Bone marrow (tissue), 2 donors: ENCODE measurements around the gene SP7.
"Not testable (repeated sequence)": the region's sequence is repeated elsewhere in the genome, so short reads cannot be mapped to it uniquely, and the experiment has no call there.

ENCODE experiments used
- DNase-seq, 2 donors: peaks; one replicate each; lab custom pipeline; 2025; lab: John Stamatoyannopoulos, UW

The SP7 gene

GRCh38 chr12:53320352-53321195, 15.6 kb downstream of the SP7 start:
- DNase-seq, result no peak

GRCh38 chr12:53313996-53314395, 22.2 kb downstream of the SP7 start:
- peak in 1 of 2 donors; percentile 27 for DNase-seq

GRCh38 chr12:53308276-53308675, 27.9 kb downstream of the SP7 start:
- no peak for DNase-seq

- DNase-seq, result no peak
Observed at GRCh38 chr12:53306826-53307225, 29.3 kb downstream of the SP7 start.

- DNase-seq, result no peak
Observed at GRCh38 chr12:53302903-53303302, 33.3 kb downstream of the SP7 start.

- DNase-seq, result no peak
Observed at GRCh38 chr12:53300187-53300586, 36.0 kb downstream of the SP7 start.

GRCh38 chr12:53299454-53300180, 36.5 kb downstream of the SP7 start, which contains the start of gene MYG1:
MYG1 (plus strand) TSS chr12:53299695; CDS start chr12:53299738, 43 bp downstream.
- DNase-seq, result peak; percentile 68 to 80

- DNase-seq, result peak; percentile 80 to 83
Observed at GRCh38 chr12:53299101-53299453, 37.1 kb downstream of the SP7 start.

- DNase-seq, result peak in 1 of 2 donors; percentile 19
Observed at GRCh38 chr12:53298164-53298563, 38.0 kb downstream of the SP7 start.

- DNase-seq, result not testable (repeated sequence)
Observed at GRCh38 chr12:53297106-53297505, 39.0 kb downstream of the SP7 start.

GRCh38 chr12:53295891-53296219, 40.3 kb downstream of the SP7 start:
- DNase-seq, result no peak

GRCh38 chr12:53295070-53295890, 40.9 kb downstream of the SP7 start, which contains the start of gene PFDN5:
PFDN5 (plus strand) TSS chr12:53295542; CDS start chr12:53295568, 26 bp downstream.
- peak; percentile 69 to 80 for DNase-seq

- no peak for DNase-seq
Observed at GRCh38 chr12:53292426-53292825, 43.7 kb downstream of the SP7 start.

GRCh38 chr12:53290661-53291060, 45.5 kb downstream of the SP7 start:
- DNase-seq, result no peak

GRCh38 chr12:53289891-53290290, 46.3 kb downstream of the SP7 start:
- DNase-seq, result no peak

GRCh38 chr12:53288322-53288721, 47.8 kb downstream of the SP7 start:
- no peak for DNase-seq

GRCh38 chr12:53287741-53288216, 48.4 kb downstream of the SP7 start:
- DNase-seq, result peak; percentile 3 to 54

- no peak for DNase-seq
Observed at GRCh38 chr12:53286448-53286847, 49.7 kb downstream of the SP7 start.

GRCh38 chr12:53279888-53280498, 56.2 kb downstream of the SP7 start:
- no peak for DNase-seq

- no peak for DNase-seq
Observed at GRCh38 chr12:53279283-53279869, 56.8 kb downstream of the SP7 start.

GRCh38 chr12:53277981-53278380, 58.2 kb downstream of the SP7 start:
- DNase-seq, result no peak
